K562 (cell line): ENCODE measurements around the gene GRAMD1B. TPM values are rescaled to one million over a fixed set of nuclear protein-coding genes. Genes with fewer than 3 reads are reported as not detected.

Source experiments
- ATAC-seq: fragments of 200-7000 bp; cut with Tn5 transposase; 3 replicates; pipeline ENCODE4 v1.9.1; 2020; ENCODE audit warnings: moderate library complexity
- BruUV-seq: library from RNA; stranded (reverse); fragments of 400-500 nt; replicated peaks from 2 replicates; lab custom pipeline; 2021; lab: Mats Ljungman, UMichigan
- CTCF ChIA-PET: fragments of 300-600 bp; formaldehyde crosslinking; extraction: SDS; loops from one replicate; lab custom pipeline; 2021; ENCODE audit warnings: low intra/inter-chr PET ratio; lab: Yijun Ruan, JAX
- POLR2A ChIA-PET: fragments of 300-600, 350-650 bp; sonication (Branson Sonifier 250); formaldehyde crosslinking; extraction: SDS; loops from one replicate; lab custom pipeline; 2021; ENCODE audit warnings: antibody characterized with exemption, inconsistent platforms; lab: Yijun Ruan, JAX
- DNase-seq, 4 experiments: peaks; one replicate each; pipeline versions ENCODE4 v3.0.0 to v3.0.0-alpha.2; 2011 to 2018; ENCODE audit warnings: low spot score in 3 of 4, mixed read lengths in 3 of 4; ENCODE audit errors: extremely low read depth in 1 of 4
- FAIRE-seq: peaks from 2 replicates; lab custom pipeline; 2011; peaks lifted over from hg19 to GRCh38; lab: Jason Lieb, UNC
- H2AFZ ChIP-seq: 2 replicates; pipeline ENCODE4 v1.6.0; 2011; ENCODE audit warnings: low read depth, low read length, control low read depth, inconsistent platforms
- H3K27ac ChIP-seq: fragments of 200-600 bp; 3 replicates; pipeline ENCODE4 v1.8.0; 2011; ENCODE audit warnings: low read depth, mild to moderate bottlenecking, control low read depth, inconsistent platforms, low read length, moderate library complexity, mixed read lengths; ENCODE audit errors: extremely low read depth
- H3K27me3 ChIP-seq, 2 experiments: fragments of 300-600 bp in 1 of 2; 2 replicates in 1 of 2; 3 replicates in 1 of 2; pipeline versions ENCODE4 v1.6.0 to v1.8.0; 2011; ENCODE audit warnings: inconsistent platforms in 2 of 2, low read length in 2 of 2, mild to moderate bottlenecking in 1 of 2, mixed read lengths in 1 of 2, moderate library complexity in 1 of 2; ENCODE audit not compliant: control insufficient read depth in 2 of 2, insufficient read depth in 2 of 2
- H3K36me3 ChIP-seq: fragments of 300-600 bp; 3 replicates; pipeline ENCODE4 v1.8.0; 2011; ENCODE audit warnings: mild to moderate bottlenecking, low read length, inconsistent platforms; ENCODE audit not compliant: control insufficient read depth, insufficient read depth
- H3K4me1 ChIP-seq, 2 experiments: fragments of 200-600 bp in 1 of 2; replicated peaks in 1 of 2; 2 replicates in 1 of 2; 3 replicates in 1 of 2; pipeline versions ENCODE4 v1.5.1 to v1.8.0; 2011; ENCODE audit warnings: inconsistent platforms in 2 of 2, low read length in 2 of 2, mild to moderate bottlenecking in 1 of 2, mixed read lengths in 1 of 2, moderate library complexity in 1 of 2; ENCODE audit not compliant: control insufficient read depth in 2 of 2, insufficient read depth in 2 of 2
- H3K4me2 ChIP-seq: 2 replicates; pipeline ENCODE4 v1.6.1; 2011; ENCODE audit warnings: low read length, control low read depth, inconsistent platforms, mixed read lengths; ENCODE audit not compliant: insufficient read depth
- H3K4me3 ChIP-seq: fragments of 200-600 bp; sonication (generic), shearing (Covaris generic); 2 replicates; pipeline ENCODE4 v1.5.1; 2016; ENCODE audit warnings: control low read depth, inconsistent platforms
- H3K79me2 ChIP-seq: fragments of 200-600 bp; 3 replicates; pipeline ENCODE4 v1.8.0; 2011; ENCODE audit warnings: low read length, inconsistent platforms; ENCODE audit not compliant: control insufficient read depth, insufficient read depth
- H3K9ac ChIP-seq, 2 experiments: 2 replicates each; pipeline versions ENCODE4 v1.6.0 to v1.6.1; 2011; ENCODE audit warnings: low read depth in 2 of 2, low read length in 2 of 2, control low read depth in 1 of 2, inconsistent platforms in 1 of 2, mild to moderate bottlenecking in 1 of 2, mixed read lengths in 1 of 2; ENCODE audit not compliant: insufficient read depth in 1 of 2
- H3K9me1 ChIP-seq: one replicate; pipeline ENCODE4 v1.6.0; 2011; ENCODE audit warnings: inconsistent platforms, mild to moderate bottlenecking, low read length, moderate library complexity; ENCODE audit not compliant: control insufficient read depth, insufficient read depth
- H3K9me3 ChIP-seq: replicated peaks from 2 replicates; pipeline ENCODE4 v1.5.1; 2011; ENCODE audit warnings: low read depth, low read length, inconsistent platforms; ENCODE audit not compliant: control insufficient read depth, insufficient read depth
- H4K20me1 ChIP-seq: replicated peaks from 2 replicates; pipeline ENCODE4 v1.6.1; 2011; ENCODE audit warnings: low read length, inconsistent platforms, mixed read lengths; ENCODE audit not compliant: control insufficient read depth, insufficient read depth
- HES1 ChIP-seq: fragments of 450-650 bp; IDR thresholded peaks from 2 replicates; pipeline ENCODE4 v1.6.1; 2016; ENCODE audit warnings: low read depth, mild to moderate bottlenecking, moderate library complexity
- KLF13 ChIP-seq: fragments of 450-650 bp; IDR thresholded peaks from 2 replicates; pipeline ENCODE4 v1.6.1; 2016; ENCODE audit warnings: missing genetic modification characterization, low read depth, mild to moderate bottlenecking, missing compliant biosample characterization, moderate library complexity, borderline replicate concordance
- MBD1 ChIP-seq: fragments of 250-450 bp; sonication (Bioruptor Pico); IDR thresholded peaks from 2 replicates; pipeline ENCODE4 v1.8.0; 2022; ENCODE audit warnings: inconsistent platforms
- SMARCB1 ChIP-seq: IDR thresholded peaks from 2 replicates; pipeline ENCODE4 v1.6.1; 2011; ENCODE audit warnings: improper control_type of control experiment, low read depth; ENCODE audit not compliant: insufficient read length
- WGBS: fragments of 100-300 bp; shearing (Covaris generic); methylation state at CpG from one replicate; pipeline ENCODE4 v1.1.6; 2016; ENCODE audit warnings: low coverage, mixed read lengths; ENCODE audit not compliant: insufficient coverage; ENCODE audit errors: missing lambda C conversion rate; 5-methylcytosine and 5-hydroxymethylcytosine counted together
- in situ Hi-C: fragments of 300-500 bp; cut with MboI; formaldehyde crosslinking; loops from 4 replicates; pipeline ENCODE4 v1.15.0; 2018; ENCODE audit warnings: inconsistent platforms, mixed read lengths
- intact Hi-C: fragments of 100-400 bp; cut with micrococcal nuclease; formaldehyde crosslinking; loops from 2 replicates; pipeline ENCODE4 v1.14.2; 2022
- polyA plus RNA-seq, 8 experiments: library from polyadenylated mRNA; depleted of rRNA in 4 of 8; stranded (reverse) in 5 of 8; unstranded in 3 of 8; fragments of >200 nt; fragmentation: Nextera tagmentation in 2 of 8; fragmentation: Illumina TruSeq in 1 of 8; extraction: Ambion mirVana in 2 of 8; extraction: Trizol in 1 of 8; gene quantifications; 2 replicates each; pipeline versions ENCODE4 v1.2.1 to v1.2.3, GENCODE V29; 2011 to 2014; ENCODE audit warnings: inconsistent platforms in 1 of 8, missing spikeins in 1 of 8
- total RNA-seq, 7 experiments: library from RNA; depleted of rRNA in 6 of 7; stranded (reverse); fragments of >200 nt in 6 of 7; fragmentation: Illumina TruSeq in 2 of 7; extraction: Trizol in 2 of 7; gene quantifications; 2 replicates each; pipeline versions ENCODE4 v1.2.1 to v1.2.3, GENCODE V29; 2011 to 2021; ENCODE audit warnings: low replicate concordance in 1 of 7

GRAMD1B gene
- total and polyA plus RNA-seq, 9 of the 15 experiments (the other 6 are each of a cell fraction or from before 2014, with no cell fraction given) = 0.31 TPM; not detected in 8

GRCh38 chr11:123597859-123598258, 167.8 kb downstream of the GRAMD1B start (continued):
- TF ChIP-seq MBD1 (CRISPR knock-in tag) = no peak
- TF ChIP-seq, all 486 proteins: peak for 1

GRCh38 chr11:123601136-123601535, 171.1 kb downstream of the GRAMD1B start:
- H3K27ac ChIP-seq = no peak overlapping the region
- FAIRE-seq (no peak), DNase-seq (no peak), ATAC-seq (no peak)
- no peaks in the 10 kb centered on the region for H3K9me3 ChIP-seq
- BruUV-seq = no TSS peak
- no peak overlapping the region for H3K9ac ChIP-seq
- H3K4me2 ChIP-seq = no peak overlapping the region
- no peaks in the 10 kb centered on the region for H3K9me1 ChIP-seq
- H4K20me1 ChIP-seq = no peaks in the 10 kb centered on the region; the same call in 1 of the 2 replicates
- H3K79me2 ChIP-seq = no peaks in the 10 kb centered on the region
- no peak overlapping the region for H2AFZ ChIP-seq
- no peaks in the 10 kb centered on the region for H3K4me1 ChIP-seq
- in situ Hi-C loops = no loop called here
- H3K27me3 ChIP-seq = peaks cover 0 to 10% of the 10 kb centered on the region in 2 experiments; a peak in 1 of 5 replicates
- no peak for TF ChIP-seq HES1
- no peak for TF ChIP-seq SMARCB1
- TF ChIP-seq KLF13 (tag) = no peak
- no peak overlapping the region for H3K4me3 ChIP-seq
- POLR2A ChIA-PET = no interaction called here
- intact Hi-C loops = no loop called here
- WGBS = 4% methylated on average over 4 of the region's 4 CpGs
- CTCF ChIA-PET = no interaction called here
- H3K36me3 ChIP-seq = no peaks in the 10 kb centered on the region
